GM23338 (cell line): ENCODE data around the gene FCER2. TPM values are rescaled to one million over a fixed set of nuclear protein-coding genes. Genes with fewer than 3 reads are reported as not detected.

ENCODE experiments used
- ATAC-seq: fragments of 200-7000 bp; cut with Tn5 transposase; 3 replicates; pipeline ENCODE4 v1.9.1; 2020
- DNase-seq: peaks from one replicate; pipeline ENCODE4 v3.0.0-alpha.2; 2015; ENCODE audit warnings: low spot score
- H2AFZ ChIP-seq: fragments of 200-600 bp; sonication (generic); 2 replicates; pipeline ENCODE4 v1.8.0; 2016; ENCODE audit warnings: antibody characterized with exemption, mild to moderate bottlenecking, moderate library complexity
- H3F3A ChIP-seq: fragments of 200-600 bp; sonication (generic); replicated peaks from 2 replicates; pipeline ENCODE4 v1.8.0; 2017; ENCODE audit warnings: antibody characterized with exemption, mixed run types, low read depth
- H3K27ac ChIP-seq: fragments of 200-600 bp; sonication (generic); 2 replicates; pipeline ENCODE4 v1.6.1; 2016; ENCODE audit warnings: low read depth
- H3K27me3 ChIP-seq: fragments of 200-600 bp; sonication (generic); 2 replicates; pipeline ENCODE4 v1.8.0; 2016; ENCODE audit warnings: mild to moderate bottlenecking, mixed run types, moderate library complexity; ENCODE audit not compliant: insufficient read depth
- H3K36me3 ChIP-seq: fragments of 200-600 bp; sonication (generic); 2 replicates; pipeline ENCODE4 v1.8.0; 2016; ENCODE audit warnings: mild to moderate bottlenecking; ENCODE audit not compliant: insufficient read depth
- H3K4me1 ChIP-seq: fragments of 200-600 bp; sonication (generic); 2 replicates; pipeline ENCODE4 v1.8.0; 2016; ENCODE audit warnings: mild to moderate bottlenecking, moderate library complexity; ENCODE audit not compliant: insufficient read depth
- H3K4me2 ChIP-seq: fragments of 200-600 bp; sonication (generic); 2 replicates; pipeline ENCODE4 v1.7.1; 2017; ENCODE audit warnings: mixed run types
- H3K4me3 ChIP-seq: fragments of 200-600 bp; sonication (generic); 2 replicates; pipeline ENCODE4 v1.6.1; 2016; ENCODE audit warnings: mixed run types
- H3K79me2 ChIP-seq: fragments of 200-600 bp; sonication (generic); replicated peaks from 2 replicates; pipeline ENCODE4 v1.8.0; 2017; ENCODE audit warnings: mild to moderate bottlenecking; ENCODE audit not compliant: insufficient read depth
- H3K9me2 ChIP-seq: fragments of 200-600 bp; sonication (generic); 2 replicates; pipeline ENCODE4 v1.8.0; 2017; ENCODE audit not compliant: insufficient read depth
- H4K20me1 ChIP-seq: fragments of 200-600 bp; sonication (generic); replicated peaks from 2 replicates; pipeline ENCODE4 v1.8.0; 2017; ENCODE audit warnings: mild to moderate bottlenecking; ENCODE audit not compliant: insufficient read depth
- H3K27ac Mint-ChIP-seq: 2 replicates; pipeline ENCODE4 v1.8.0; 2020; ENCODE audit warnings: inconsistent platforms, mild to moderate bottlenecking, moderate library complexity, mixed read lengths
- H3K27me3 Mint-ChIP-seq: 3 replicates; pipeline ENCODE4 v1.8.0; 2022; ENCODE audit warnings: low read depth, mild to moderate bottlenecking, moderate library complexity, mixed read lengths, inconsistent platforms; ENCODE audit not compliant: insufficient read depth, poor library complexity
- H3K36me3 Mint-ChIP-seq: 3 replicates; pipeline ENCODE4 v1.8.0; 2021; ENCODE audit warnings: low read depth, mild to moderate bottlenecking, inconsistent platforms, moderate library complexity, mixed read lengths
- H3K4me1 Mint-ChIP-seq: 3 replicates; pipeline ENCODE4 v1.8.0; 2020; ENCODE audit warnings: mild to moderate bottlenecking, inconsistent platforms, mixed read lengths
- H3K4me3 Mint-ChIP-seq: 3 replicates; pipeline ENCODE4 v1.8.0; 2021; ENCODE audit warnings: moderate library complexity, mild to moderate bottlenecking, inconsistent platforms, mixed read lengths
- H3K9me3 Mint-ChIP-seq: 3 replicates; pipeline ENCODE4 v1.8.0; 2020; ENCODE audit warnings: moderate library complexity, mild to moderate bottlenecking, inconsistent platforms, mixed read lengths
- CREB1 ChIP-seq: fragments of 250-450 bp; sonication (Bioruptor Pico); IDR thresholded peaks from 2 replicates; pipeline ENCODE4 v1.5.0; 2020; ENCODE audit warnings: low read depth, mild to moderate bottlenecking, moderate library complexity
- CTCF ChIP-seq, 2 experiments: fragments of 200-600 bp in 1 of 2; sonication (generic) in 1 of 2; conservative IDR thresholded peaks; 2 replicates each; pipeline versions ENCODE4 v1.5.1 to v1.6.1; 2016 to 2017; ENCODE audit warnings: antibody characterized with exemption in 2 of 2, low read depth in 2 of 2, mild to moderate bottlenecking in 2 of 2, moderate library complexity in 1 of 2
- EZH2 ChIP-seq: fragments of 200-600 bp; sonication (generic); IDR thresholded peaks from one replicate; pipeline ENCODE4 v1.8.0; 2017; ENCODE audit warnings: antibody characterized with exemption, mild to moderate bottlenecking, low read depth; ENCODE audit not compliant: unreplicated experiment
- EZH2phosphoT487 ChIP-seq: fragments of 200-600 bp; sonication (generic); IDR thresholded peaks from one replicate; pipeline ENCODE4 v1.8.1; 2018; ENCODE audit warnings: antibody characterized with exemption; ENCODE audit not compliant: unreplicated experiment
- JUNB ChIP-seq: IDR thresholded peaks from one replicate; pipeline ENCODE4 v1.6.1; 2016; ENCODE audit warnings: antibody characterized with exemption; ENCODE audit not compliant: unreplicated experiment
- NANOG ChIP-seq: IDR thresholded peaks from 2 replicates; pipeline ENCODE4 v1.6.1; 2016; ENCODE audit warnings: antibody characterized with exemption, borderline replicate concordance
- POLR2AphosphoS5 ChIP-seq: IDR thresholded peaks from 2 replicates; pipeline ENCODE4 v1.6.1; 2016; ENCODE audit warnings: antibody characterized with exemption, low read depth
- STAT1 ChIP-seq: IDR thresholded peaks from one replicate; pipeline ENCODE4 v1.6.1; 2016; ENCODE audit warnings: antibody characterized with exemption; ENCODE audit not compliant: unreplicated experiment
- ZNF114 ChIP-seq: fragments of 250-450 bp; sonication (Bioruptor Pico); IDR thresholded peaks from 2 replicates; pipeline ENCODE4 v1.5.0; 2020; ENCODE audit warnings: mild to moderate bottlenecking, moderate library complexity
- ZNF331 ChIP-seq: fragments of 250-450 bp; sonication (Bioruptor Pico); IDR thresholded peaks from 2 replicates; pipeline ENCODE4 v1.5.0; 2020; ENCODE audit warnings: low read depth, mild to moderate bottlenecking, moderate library complexity
- polyA plus RNA-seq: library from polyadenylated mRNA; unstranded; fragments of >200 nt; fragmentation: Nextera tagmentation; extraction: Ambion mirVana; gene quantifications from 2 replicates; pipeline ENCODE4 v1.2.1, GENCODE V29; 2016
- total RNA-seq: library from RNA; depleted of rRNA; stranded (reverse); fragments of >200 nt; shearing (Covaris generic); gene quantifications from 2 replicates; pipeline ENCODE4 v1.2.3, GENCODE V29; 2014
- TF ChIP-seq, protein P1 (sequence below): fragments of 250-450 bp; sonication (Bioruptor Pico); IDR thresholded peaks from 2 replicates; pipeline ENCODE4 v1.5.0; 2020; ENCODE audit warnings: mild to moderate bottlenecking, moderate library complexity
- TF ChIP-seq, protein P2 (sequence below): IDR thresholded peaks from 2 replicates; pipeline ENCODE4 v1.6.1; 2016; ENCODE audit warnings: antibody characterized with exemption
- TF ChIP-seq, protein P3 (sequence below): IDR thresholded peaks from one replicate; pipeline ENCODE4 v1.6.1; 2018; ENCODE audit warnings: antibody characterized with exemption; ENCODE audit not compliant: unreplicated experiment

FCER2 gene
- total and polyA plus RNA-seq, 2 experiments from 2014 or later, result 0.29 TPM; not detected in 1

GRCh38 chr19:7672522-7672921, 29.4 kb downstream of the FCER2 start:
- DNase-seq, result no peak
- Mint-ChIP-seq H3K4me3 (no peak overlapping the region), H3K36me3 (no peaks in the 10 kb centered on the region), H3K27me3 (peaks cover 38% of the 10 kb centered on the region), H3K27ac (no peak overlapping the region), H3K9me3 (peaks cover 6% of the 10 kb centered on the region), H3K4me1 (peaks cover 8% of the 10 kb centered on the region; the same call in 2 of the 3 replicates)
- H3K4me1 ChIP-seq, result no peaks in the 10 kb centered on the region; the same call in 1 of the 2 replicates
- no peaks in the 10 kb centered on the region for H3K9me2 ChIP-seq
- TF ChIP-seq EZH2 (no peak), ZNF331 (CRISPR knock-in tag) (no peak), ZNF114 (CRISPR knock-in tag) (no peak), CTCF (conservative IDR thresholded peaks at IDR 0.05; ENCODE audit: low read depth in 2 of 2) (no peak), JUNB (no peak), POLR2AphosphoS5 (no peak), CREB1 (no peak), STAT1 (no peak), NANOG (no peak), EZH2phosphoT487 (no peak)
- TF ChIP-seq, protein P1, sequence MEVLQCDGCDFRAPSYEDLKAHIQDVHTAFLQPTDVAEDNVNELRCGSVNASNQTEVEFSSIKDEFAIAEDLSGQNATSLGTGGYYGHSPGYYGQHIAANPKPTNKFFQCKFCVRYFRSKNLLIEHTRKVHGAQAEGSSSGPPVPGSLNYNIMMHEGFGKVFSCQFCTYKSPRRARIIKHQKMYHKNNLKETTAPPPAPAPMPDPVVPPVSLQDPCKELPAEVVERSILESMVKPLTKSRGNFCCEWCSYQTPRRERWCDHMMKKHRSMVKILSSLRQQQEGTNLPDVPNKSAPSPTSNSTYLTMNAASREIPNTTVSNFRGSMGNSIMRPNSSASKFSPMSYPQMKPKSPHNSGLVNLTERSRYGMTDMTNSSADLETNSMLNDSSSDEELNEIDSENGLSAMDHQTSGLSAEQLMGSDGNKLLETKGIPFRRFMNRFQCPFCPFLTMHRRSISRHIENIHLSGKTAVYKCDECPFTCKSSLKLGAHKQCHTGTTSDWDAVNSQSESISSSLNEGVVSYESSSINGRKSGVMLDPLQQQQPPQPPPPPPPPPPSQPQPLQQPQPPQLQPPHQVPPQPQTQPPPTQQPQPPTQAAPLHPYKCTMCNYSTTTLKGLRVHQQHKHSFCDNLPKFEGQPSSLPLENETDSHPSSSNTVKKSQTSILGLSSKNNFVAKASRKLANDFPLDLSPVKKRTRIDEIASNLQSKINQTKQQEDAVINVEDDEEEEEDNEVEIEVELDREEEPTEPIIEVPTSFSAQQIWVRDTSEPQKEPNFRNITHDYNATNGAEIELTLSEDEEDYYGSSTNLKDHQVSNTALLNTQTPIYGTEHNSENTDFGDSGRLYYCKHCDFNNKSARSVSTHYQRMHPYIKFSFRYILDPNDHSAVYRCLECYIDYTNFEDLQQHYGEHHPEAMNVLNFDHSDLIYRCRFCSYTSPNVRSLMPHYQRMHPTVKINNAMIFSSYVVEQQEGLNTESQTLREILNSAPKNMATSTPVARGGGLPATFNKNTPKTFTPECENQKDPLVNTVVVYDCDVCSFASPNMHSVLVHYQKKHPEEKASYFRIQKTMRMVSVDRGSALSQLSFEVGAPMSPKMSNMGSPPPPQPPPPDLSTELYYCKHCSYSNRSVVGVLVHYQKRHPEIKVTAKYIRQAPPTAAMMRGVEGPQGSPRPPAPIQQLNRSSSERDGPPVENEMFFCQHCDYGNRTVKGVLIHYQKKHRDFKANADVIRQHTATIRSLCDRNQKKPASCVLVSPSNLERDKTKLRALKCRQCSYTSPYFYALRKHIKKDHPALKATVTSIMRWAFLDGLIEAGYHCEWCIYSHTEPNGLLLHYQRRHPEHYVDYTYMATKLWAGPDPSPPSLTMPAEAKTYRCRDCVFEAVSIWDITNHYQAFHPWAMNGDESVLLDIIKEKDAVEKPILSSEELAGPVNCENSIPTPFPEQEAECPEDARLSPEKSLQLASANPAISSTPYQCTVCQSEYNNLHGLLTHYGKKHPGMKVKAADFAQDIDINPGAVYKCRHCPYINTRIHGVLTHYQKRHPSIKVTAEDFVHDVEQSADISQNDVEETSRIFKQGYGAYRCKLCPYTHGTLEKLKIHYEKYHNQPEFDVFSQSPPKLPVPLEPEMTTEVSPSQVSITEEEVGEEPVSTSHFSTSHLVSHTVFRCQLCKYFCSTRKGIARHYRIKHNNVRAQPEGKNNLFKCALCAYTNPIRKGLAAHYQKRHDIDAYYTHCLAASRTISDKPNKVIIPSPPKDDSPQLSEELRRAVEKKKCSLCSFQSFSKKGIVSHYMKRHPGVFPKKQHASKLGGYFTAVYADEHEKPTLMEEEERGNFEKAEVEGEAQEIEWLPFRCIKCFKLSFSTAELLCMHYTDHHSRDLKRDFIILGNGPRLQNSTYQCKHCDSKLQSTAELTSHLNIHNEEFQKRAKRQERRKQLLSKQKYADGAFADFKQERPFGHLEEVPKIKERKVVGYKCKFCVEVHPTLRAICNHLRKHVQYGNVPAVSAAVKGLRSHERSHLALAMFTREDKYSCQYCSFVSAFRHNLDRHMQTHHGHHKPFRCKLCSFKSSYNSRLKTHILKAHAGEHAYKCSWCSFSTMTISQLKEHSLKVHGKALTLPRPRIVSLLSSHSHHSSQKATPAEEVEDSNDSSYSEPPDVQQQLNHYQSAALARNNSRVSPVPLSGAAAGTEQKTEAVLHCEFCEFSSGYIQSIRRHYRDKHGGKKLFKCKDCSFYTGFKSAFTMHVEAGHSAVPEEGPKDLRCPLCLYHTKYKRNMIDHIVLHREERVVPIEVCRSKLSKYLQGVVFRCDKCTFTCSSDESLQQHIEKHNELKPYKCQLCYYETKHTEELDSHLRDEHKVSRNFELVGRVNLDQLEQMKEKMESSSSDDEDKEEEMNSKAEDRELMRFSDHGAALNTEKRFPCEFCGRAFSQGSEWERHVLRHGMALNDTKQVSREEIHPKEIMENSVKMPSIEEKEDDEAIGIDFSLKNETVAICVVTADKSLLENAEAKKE (CRISPR knock-in tag), result no peak
- TF ChIP-seq, protein P2, sequence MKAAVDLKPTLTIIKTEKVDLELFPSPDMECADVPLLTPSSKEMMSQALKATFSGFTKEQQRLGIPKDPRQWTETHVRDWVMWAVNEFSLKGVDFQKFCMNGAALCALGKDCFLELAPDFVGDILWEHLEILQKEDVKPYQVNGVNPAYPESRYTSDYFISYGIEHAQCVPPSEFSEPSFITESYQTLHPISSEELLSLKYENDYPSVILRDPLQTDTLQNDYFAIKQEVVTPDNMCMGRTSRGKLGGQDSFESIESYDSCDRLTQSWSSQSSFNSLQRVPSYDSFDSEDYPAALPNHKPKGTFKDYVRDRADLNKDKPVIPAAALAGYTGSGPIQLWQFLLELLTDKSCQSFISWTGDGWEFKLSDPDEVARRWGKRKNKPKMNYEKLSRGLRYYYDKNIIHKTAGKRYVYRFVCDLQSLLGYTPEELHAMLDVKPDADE, result no peak
- TF ChIP-seq, protein P3, sequence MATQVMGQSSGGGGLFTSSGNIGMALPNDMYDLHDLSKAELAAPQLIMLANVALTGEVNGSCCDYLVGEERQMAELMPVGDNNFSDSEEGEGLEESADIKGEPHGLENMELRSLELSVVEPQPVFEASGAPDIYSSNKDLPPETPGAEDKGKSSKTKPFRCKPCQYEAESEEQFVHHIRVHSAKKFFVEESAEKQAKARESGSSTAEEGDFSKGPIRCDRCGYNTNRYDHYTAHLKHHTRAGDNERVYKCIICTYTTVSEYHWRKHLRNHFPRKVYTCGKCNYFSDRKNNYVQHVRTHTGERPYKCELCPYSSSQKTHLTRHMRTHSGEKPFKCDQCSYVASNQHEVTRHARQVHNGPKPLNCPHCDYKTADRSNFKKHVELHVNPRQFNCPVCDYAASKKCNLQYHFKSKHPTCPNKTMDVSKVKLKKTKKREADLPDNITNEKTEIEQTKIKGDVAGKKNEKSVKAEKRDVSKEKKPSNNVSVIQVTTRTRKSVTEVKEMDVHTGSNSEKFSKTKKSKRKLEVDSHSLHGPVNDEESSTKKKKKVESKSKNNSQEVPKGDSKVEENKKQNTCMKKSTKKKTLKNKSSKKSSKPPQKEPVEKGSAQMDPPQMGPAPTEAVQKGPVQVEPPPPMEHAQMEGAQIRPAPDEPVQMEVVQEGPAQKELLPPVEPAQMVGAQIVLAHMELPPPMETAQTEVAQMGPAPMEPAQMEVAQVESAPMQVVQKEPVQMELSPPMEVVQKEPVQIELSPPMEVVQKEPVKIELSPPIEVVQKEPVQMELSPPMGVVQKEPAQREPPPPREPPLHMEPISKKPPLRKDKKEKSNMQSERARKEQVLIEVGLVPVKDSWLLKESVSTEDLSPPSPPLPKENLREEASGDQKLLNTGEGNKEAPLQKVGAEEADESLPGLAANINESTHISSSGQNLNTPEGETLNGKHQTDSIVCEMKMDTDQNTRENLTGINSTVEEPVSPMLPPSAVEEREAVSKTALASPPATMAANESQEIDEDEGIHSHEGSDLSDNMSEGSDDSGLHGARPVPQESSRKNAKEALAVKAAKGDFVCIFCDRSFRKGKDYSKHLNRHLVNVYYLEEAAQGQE, result no peak
- H4K20me1 ChIP-seq, result no peaks in the 10 kb centered on the region
- H3K4me2 ChIP-seq, result no peak overlapping the region
- no peaks in the 10 kb centered on the region for H3K79me2 ChIP-seq
- no peak overlapping the region for H3K27ac ChIP-seq
- no peak for ATAC-seq
- H3K4me3 ChIP-seq, result no peak overlapping the region
- H3K36me3 ChIP-seq, result no peaks in the 10 kb centered on the region
- no peak overlapping the region for H2AFZ ChIP-seq
- H3F3A ChIP-seq, result no peaks in the 10 kb centered on the region
- H3K27me3 ChIP-seq, result peaks cover 51% of the 10 kb centered on the region
